HepG2 (cell line): ENCODE measurements around the gene PPP1R7. TPM values are rescaled to one million over a fixed set of nuclear protein-coding genes. Genes with fewer than 3 reads are reported as not detected.
A peak's percentile ranks its signal among the peaks of the same experiment; 100 is the strongest.

ENCODE experiments used
- ERF ChIP-seq: IDR thresholded peaks from 2 replicates; pipeline ENCODE4 v1.6.1; 2018; ENCODE audit warnings: missing biosample characterization, missing genetic modification reagents
- FOXK2 ChIP-seq: fragments of 450-650 bp; IDR thresholded peaks from 2 replicates; pipeline ENCODE4 v1.6.1; 2016
- GATAD1 ChIP-seq: IDR thresholded peaks from 2 replicates; pipeline ENCODE4 v1.6.1; 2016; ENCODE audit warnings: missing genetic modification reagents, missing compliant biosample characterization
- HIC2 ChIP-seq: sonication (generic); formaldehyde crosslinking; IDR thresholded peaks from 2 replicates; pipeline ENCODE4 v1.9.0; 2022; ENCODE audit warnings: low read depth, missing genetic modification reagents
- KDM2A ChIP-seq: sonication (generic); formaldehyde crosslinking; IDR thresholded peaks from 2 replicates; pipeline ENCODE4 v1.4.0; 2020; ENCODE audit warnings: low read depth, missing genetic modification reagents, borderline replicate concordance
- KLF6 ChIP-seq: IDR thresholded peaks from 2 replicates; pipeline ENCODE4 v1.8.0; 2016; ENCODE audit warnings: missing biosample characterization, missing genetic modification reagents
- NFATC3 ChIP-seq: sonication (generic); formaldehyde crosslinking; IDR thresholded peaks from 2 replicates; pipeline ENCODE4 v1.5.1; 2020; ENCODE audit warnings: mild to moderate bottlenecking, missing genetic modification reagents
- NFE2L1 ChIP-seq: sonication (generic); formaldehyde crosslinking; IDR thresholded peaks from 2 replicates; pipeline ENCODE4 v1.4.0; 2020; ENCODE audit warnings: missing genetic modification reagents, mild to moderate bottlenecking, borderline replicate concordance
- RXRA ChIP-seq: sonication (generic); formaldehyde crosslinking; IDR thresholded peaks from 2 replicates; pipeline ENCODE4 v1.5.1; 2020; ENCODE audit warnings: missing genetic modification reagents
- ZBTB4 ChIP-seq: sonication (generic); formaldehyde crosslinking; IDR thresholded peaks from 2 replicates; pipeline ENCODE4 v1.4.0; 2020; ENCODE audit warnings: missing genetic modification reagents, mild to moderate bottlenecking, borderline replicate concordance
- ZNF101 ChIP-seq: sonication (generic); formaldehyde crosslinking; IDR thresholded peaks from 2 replicates; pipeline ENCODE4 v1.4.0; 2020; ENCODE audit warnings: mild to moderate bottlenecking, low read depth, missing genetic modification reagents, borderline replicate concordance
- ZNF337 ChIP-seq: sonication (generic); formaldehyde crosslinking; IDR thresholded peaks from 2 replicates; pipeline ENCODE4 v1.5.1; 2020; ENCODE audit warnings: missing genetic modification reagents, low read depth, mild to moderate bottlenecking, borderline replicate concordance
- ZXDC ChIP-seq: sonication (generic); formaldehyde crosslinking; IDR thresholded peaks from 2 replicates; pipeline ENCODE4 v1.5.0; 2020; ENCODE audit warnings: mild to moderate bottlenecking, missing genetic modification reagents
- polyA plus RNA-seq, 8 experiments: library from polyadenylated mRNA; depleted of rRNA in 3 of 8; stranded (reverse) in 7 of 8; unstranded in 1 of 8; fragments of >200 nt; fragmentation: Illumina TruSeq in 4 of 8; extraction: Trizol in 4 of 8; gene quantifications; 2 replicates each; pipeline versions ENCODE4 v1.2.1 to v1.2.3, GENCODE V29; 2011 to 2016; ENCODE audit warnings: low read depth in 4 of 8, missing spikeins in 1 of 8, mixed read lengths in 1 of 8; ENCODE audit not compliant: insufficient read depth in 1 of 8
- total RNA-seq, 5 experiments: library from RNA; depleted of rRNA; stranded (reverse); fragments of >200 nt; fragmentation: Illumina TruSeq; extraction: Trizol; gene quantifications; 2 replicates each; pipeline ENCODE4 v1.2.3, GENCODE V29; 2016; ENCODE audit warnings: low read depth in 1 of 5
- TF ChIP-seq, protein P1 (sequence below): IDR thresholded peaks from 2 replicates; pipeline ENCODE4 v1.6.1; 2016; ENCODE audit warnings: mild to moderate bottlenecking
- TF ChIP-seq, protein P2 (sequence below): sonication (generic); formaldehyde crosslinking; IDR thresholded peaks from 2 replicates; pipeline ENCODE4 v1.8.1; 2022; ENCODE audit warnings: mild to moderate bottlenecking, missing genetic modification reagents

PPP1R7 gene
- total and polyA plus RNA-seq, 2 of the 13 experiments (the other 11 are each of a cell fraction or from before 2014, with no cell fraction given) = 33.3 to 67.9 TPM

- peak; percentile 37 for TF ChIP-seq ZXDC
- TF ChIP-seq KLF6 (CRISPR knock-in tag) = no peak
- TF ChIP-seq GATAD1 (CRISPR knock-in tag) = peak; percentile 32; the same call in 1 of the 2 replicates
- TF ChIP-seq HIC2 (CRISPR knock-in tag) = no peak; the same call in 1 of the 2 replicates
- TF ChIP-seq, protein P1, sequence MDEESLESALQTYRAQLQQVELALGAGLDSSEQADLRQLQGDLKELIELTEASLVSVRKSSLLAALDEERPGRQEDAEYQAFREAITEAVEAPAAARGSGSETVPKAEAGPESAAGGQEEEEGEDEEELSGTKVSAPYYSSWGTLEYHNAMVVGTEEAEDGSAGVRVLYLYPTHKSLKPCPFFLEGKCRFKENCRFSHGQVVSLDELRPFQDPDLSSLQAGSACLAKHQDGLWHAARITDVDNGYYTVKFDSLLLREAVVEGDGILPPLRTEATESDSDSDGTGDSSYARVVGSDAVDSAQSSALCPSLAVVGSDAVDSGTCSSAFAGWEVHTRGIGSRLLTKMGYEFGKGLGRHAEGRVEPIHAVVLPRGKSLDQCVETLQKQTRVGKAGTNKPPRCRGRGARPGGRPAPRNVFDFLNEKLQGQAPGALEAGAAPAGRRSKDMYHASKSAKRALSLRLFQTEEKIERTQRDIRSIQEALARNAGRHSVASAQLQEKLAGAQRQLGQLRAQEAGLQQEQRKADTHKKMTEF = peak; percentile 78
- TF ChIP-seq NFATC3 = 0 out of 2 replicates have a peak, but pooled peaks have one; percentile 76
- 0 out of 2 replicates have a peak, but pooled peaks have one; percentile 12 for TF ChIP-seq ZNF337 (CRISPR knock-in tag)
- peak; percentile 83; the same call in 1 of the 2 replicates for TF ChIP-seq ZBTB4 (CRISPR knock-in tag)
- peak; percentile 73; the same call in 1 of the 2 replicates for TF ChIP-seq RXRA (CRISPR knock-in tag)
- TF ChIP-seq KDM2A (CRISPR knock-in tag) = peak; percentile 91
- TF ChIP-seq FOXK2 = no peak
- TF ChIP-seq ZNF101 = no peak
- no peak for TF ChIP-seq NFE2L1
- TF ChIP-seq, protein P2, sequence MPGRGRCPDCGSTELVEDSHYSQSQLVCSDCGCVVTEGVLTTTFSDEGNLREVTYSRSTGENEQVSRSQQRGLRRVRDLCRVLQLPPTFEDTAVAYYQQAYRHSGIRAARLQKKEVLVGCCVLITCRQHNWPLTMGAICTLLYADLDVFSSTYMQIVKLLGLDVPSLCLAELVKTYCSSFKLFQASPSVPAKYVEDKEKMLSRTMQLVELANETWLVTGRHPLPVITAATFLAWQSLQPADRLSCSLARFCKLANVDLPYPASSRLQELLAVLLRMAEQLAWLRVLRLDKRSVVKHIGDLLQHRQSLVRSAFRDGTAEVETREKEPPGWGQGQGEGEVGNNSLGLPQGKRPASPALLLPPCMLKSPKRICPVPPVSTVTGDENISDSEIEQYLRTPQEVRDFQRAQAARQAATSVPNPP (CRISPR knock-in tag) = 0 out of 2 replicates have a peak, but pooled peaks have one; percentile 17
- TF ChIP-seq ERF (CRISPR knock-in tag) = peak; percentile 89
Observed at GRCh38 chr2:241224018-241224850, 74.0 kb downstream of the PPP1R7 start (continued).
